Urinary bladder (tissue), 4 donors: ENCODE data around the gene TMEM175. TPM values are rescaled to one million over a fixed set of nuclear protein-coding genes. Genes with fewer than 3 reads are reported as not detected.
A peak's percentile ranks its signal among the peaks of the same experiment; 100 is the strongest.
"Not testable (repeated sequence)": the region's sequence is repeated elsewhere in the genome, so short reads cannot be mapped to it uniquely, and the experiment has no call there.

ENCODE experiments used
- DNase-seq: peaks from one replicate; pipeline ENCODE4 v3.0.0-alpha.2; 2015; ENCODE audit errors: extremely low spot score
- H3K27ac ChIP-seq: one replicate; pipeline ENCODE4 v1.5.1; 2013; ENCODE audit warnings: low read depth, mild to moderate bottlenecking, moderate library complexity
- H3K36me3 ChIP-seq: one replicate; pipeline ENCODE4 v1.6.1; 2013; ENCODE audit warnings: mild to moderate bottlenecking, moderate library complexity; ENCODE audit not compliant: insufficient read depth
- H3K4me1 ChIP-seq: one replicate; pipeline ENCODE4 v1.6.1; 2013; ENCODE audit warnings: mild to moderate bottlenecking, moderate library complexity; ENCODE audit not compliant: insufficient read depth
- H3K4me3 ChIP-seq: one replicate; pipeline ENCODE4 v1.5.1; 2013; ENCODE audit warnings: low read depth, low read length
- WGBS: extraction: QIAGEN DNeasy Blood & Tissue Kit; methylation state at CpG from one replicate; pipeline ENCODE4 v1.1.7; 2013; 5-methylcytosine and 5-hydroxymethylcytosine counted together
- polyA plus RNA-seq: library from polyadenylated mRNA; stranded (reverse); fragments of 200-250 nt; gene quantifications from one replicate; pipeline ENCODE4 v1.2.3, GENCODE V29; 2013
- total RNA-seq: library from RNA; depleted of rRNA; stranded (reverse); fragments of >200 nt; gene quantifications from one replicate; pipeline ENCODE4 v1.2.3, GENCODE V29; 2014
- donor health status: healthy with polysubstance abuse.
- donor health status: healthy.

Gene TMEM175
- total and polyA plus RNA-seq, 2 donors: 16.8 to 32.8 TPM

DNA sequence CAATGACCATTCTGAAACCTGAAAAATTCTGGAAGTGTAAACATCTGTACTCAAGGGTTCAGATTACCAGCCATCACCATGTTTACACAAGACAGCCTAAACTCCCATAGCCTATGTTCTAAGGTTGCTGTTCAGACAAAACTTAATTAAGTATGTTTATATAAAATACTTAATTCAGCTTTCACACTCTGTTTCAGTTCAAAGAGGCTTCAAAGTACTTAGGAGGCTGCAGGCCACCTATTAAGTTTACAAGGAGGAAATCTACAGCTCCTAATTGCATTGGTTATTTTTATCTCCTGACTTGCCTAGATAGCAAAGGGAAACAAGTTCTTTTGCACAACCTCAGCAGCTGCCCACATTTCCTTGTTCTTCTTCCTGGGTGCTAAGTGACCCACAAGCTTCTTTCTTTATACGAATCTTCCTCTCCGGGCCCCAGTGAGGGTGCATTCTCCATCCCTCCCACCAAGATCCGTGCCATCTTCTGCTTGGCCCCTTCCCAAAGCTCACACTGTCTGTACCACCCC is 2.2 kb upstream of the TMEM175 start:
- H3K27ac ChIP-seq: no peak overlapping the region
- peaks cover 4% of the 10 kb centered on the region for H3K4me1 ChIP-seq
- no peaks in the 10 kb centered on the region for H3K36me3 ChIP-seq
- 38% methylated on average over 3 of the region's 3 CpGs for WGBS
- DNase-seq: no peak
- H3K4me3 ChIP-seq: no peak overlapping the region

- Histone ChIP-seq H3K36me3 (no peaks in the 10 kb centered on the region), H3K4me1 (peaks cover 4% of the 10 kb centered on the region), H3K4me3 (peak overlapping the region; percentile 73), H3K27ac (no peak overlapping the region)
- WGBS: 47% methylated on average over 7 of the region's 7 CpGs
- DNase-seq: no peak
These were observed 1.4 kb upstream of the TMEM175 start for GRCh38 chr4:930827-931193.

- no peak for DNase-seq
- H3K4me3 ChIP-seq: peak overlapping the region; percentile 73
- H3K4me1 ChIP-seq: peaks cover 4% of the 10 kb centered on the region
- no peaks in the 10 kb centered on the region for H3K36me3 ChIP-seq
- H3K27ac ChIP-seq: peak overlapping the region; percentile 73
- WGBS: 3% methylated on average over 31 of the region's 31 CpGs
These were observed 883 bp upstream of the TMEM175 start for GRCh38 chr4:931194-931959.

- H3K27ac ChIP-seq: no peak overlapping the region
- peaks cover 4% of the 10 kb centered on the region for H3K4me1 ChIP-seq
- H3K36me3 ChIP-seq: no peaks in the 10 kb centered on the region
- 3% methylated on average over 11 of the region's 11 CpGs for WGBS
- DNase-seq: no peak
- peak overlapping the region; percentile 73 for H3K4me3 ChIP-seq
These were observed 432 bp downstream of the TMEM175 start for GRCh38 chr4:932713-933070.

GRCh38 chr4:939508-939907 is 7.2 kb downstream of the TMEM175 start:
- 83% methylated on average over 4 of the region's 4 CpGs for whole genome bisulfite sequencing
- not testable (repeated sequence) for DNase-seq, H3K4me1 ChIP-seq, H3K4me3 ChIP-seq, H3K36me3 ChIP-seq, H3K27ac ChIP-seq

- WGBS: 57% methylated on average over 28 of the region's 28 CpGs
- no peak for DNase-seq
- H3K27ac ChIP-seq: no peak overlapping the region
These were observed 13.2 kb downstream of the TMEM175 start for GRCh38 chr4:945274-946102.

GRCh38 chr4:946103-946450 is 13.8 kb downstream of the TMEM175 start:
- DNase-seq: no peak
- Histone ChIP-seq H3K4me1 (no peaks in the 10 kb centered on the region), H3K27ac (no peak overlapping the region), H3K4me3 (no peak overlapping the region), H3K36me3 (no peaks in the 10 kb centered on the region)
- 80% methylated on average over 9 of the region's 9 CpGs for WGBS

More at GRCh38 chr4:945274-946102, 13.2 kb downstream of the TMEM175 start:
- H3K4me3 ChIP-seq: no peak overlapping the region
- no peaks in the 10 kb centered on the region for H3K36me3 ChIP-seq
- H3K4me1 ChIP-seq: no peaks in the 10 kb centered on the region

DNA sequence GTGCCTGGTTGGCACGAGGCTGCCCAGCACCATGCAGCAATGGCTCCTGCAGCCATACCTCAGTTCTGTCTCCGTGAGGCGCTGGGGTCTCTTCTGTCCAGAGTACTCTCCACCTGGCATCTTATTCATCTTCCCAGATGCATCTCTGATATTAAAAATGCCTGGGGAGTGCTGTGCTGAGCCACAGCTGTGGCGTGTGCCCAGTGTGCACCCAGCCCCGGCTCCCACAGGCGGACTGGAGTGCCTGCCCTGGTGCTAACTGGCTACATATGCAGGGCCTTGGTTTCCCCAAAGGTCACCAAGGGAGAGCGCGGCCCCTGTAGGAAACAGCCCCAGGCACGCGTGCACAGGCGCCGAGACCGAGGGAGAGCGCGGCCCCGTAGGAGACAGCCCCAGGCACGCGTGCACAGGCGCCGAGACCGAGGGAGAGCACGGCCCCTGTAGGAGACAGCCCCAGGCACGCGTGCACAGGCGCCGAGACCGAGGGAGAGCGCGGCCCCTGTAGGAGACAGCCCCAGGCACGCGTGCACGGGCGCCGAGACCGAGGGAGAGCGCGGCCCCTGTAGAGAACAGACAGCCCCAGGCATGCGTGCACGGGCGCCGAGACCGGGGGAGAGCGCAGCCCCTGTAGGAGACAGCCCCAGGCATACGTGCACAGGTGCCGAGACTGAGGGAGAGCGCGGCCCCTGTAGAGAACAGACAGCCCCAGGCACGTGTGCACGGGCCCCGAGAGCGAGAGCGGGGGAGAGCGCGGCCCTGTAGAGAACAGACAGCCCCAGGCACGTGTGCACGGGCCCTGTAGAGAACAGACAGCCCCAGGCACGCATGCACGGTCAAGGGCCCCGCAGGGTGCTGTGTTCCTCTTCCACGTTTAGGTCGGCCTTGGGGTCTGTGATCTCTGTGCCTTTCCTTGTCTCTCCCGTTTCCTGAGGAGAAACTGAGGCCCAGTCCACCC is 14.5 kb downstream of the TMEM175 start:
- no peaks in the 10 kb centered on the region for H3K36me3 ChIP-seq
- DNase-seq: no peak
- H3K27ac ChIP-seq: no peak overlapping the region
- H3K4me3 ChIP-seq: no peak overlapping the region
- H3K4me1 ChIP-seq: no peaks in the 10 kb centered on the region
- WGBS: 66% methylated on average over 62 of the region's 62 CpGs

GRCh38 chr4:947491-947971 is 15.3 kb downstream of the TMEM175 start:
- 91% methylated on average over 19 of the region's 19 CpGs for WGBS
- no peak overlapping the region for H3K4me3 ChIP-seq
- no peak for DNase-seq
- H3K36me3 ChIP-seq: no peaks in the 10 kb centered on the region
- H3K27ac ChIP-seq: no peak overlapping the region
- H3K4me1 ChIP-seq: no peaks in the 10 kb centered on the region

GRCh38 chr4:948101-948935 is 16.1 kb downstream of the TMEM175 start:
- no peak overlapping the region for H3K27ac ChIP-seq
- no peak overlapping the region for H3K4me3 ChIP-seq
- no peak for DNase-seq
- WGBS: 76% methylated on average over 33 of the region's 33 CpGs
- no peaks in the 10 kb centered on the region for H3K4me1 ChIP-seq
- peaks cover 3% of the 10 kb centered on the region for H3K36me3 ChIP-seq

DNA sequence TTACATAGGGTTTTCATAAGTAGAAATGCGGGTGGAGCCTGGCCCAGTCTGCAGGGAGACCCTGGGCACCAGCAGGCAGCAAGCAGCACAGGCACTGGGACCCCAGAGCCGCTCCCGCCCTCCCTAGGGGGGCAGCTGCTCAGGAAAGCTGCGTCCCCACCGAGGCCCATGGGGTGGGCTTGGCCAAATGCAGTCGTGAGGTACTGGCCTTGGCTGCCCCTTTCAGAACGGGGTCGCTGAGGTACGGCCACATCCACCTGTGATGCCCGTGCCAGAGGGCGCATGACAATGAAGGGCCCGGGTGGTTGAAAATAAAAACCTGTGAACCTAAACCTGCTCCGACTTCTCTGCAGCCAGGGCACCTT is 16.7 kb downstream of the TMEM175 start:
- WGBS: 88% methylated on average over 13 of the region's 13 CpGs
- no peak overlapping the region for H3K27ac ChIP-seq
- H3K36me3 ChIP-seq: peaks cover 3% of the 10 kb centered on the region
- no peak overlapping the region for H3K4me3 ChIP-seq
- DNase-seq: no peak
- no peaks in the 10 kb centered on the region for H3K4me1 ChIP-seq

- peaks cover 3% of the 10 kb centered on the region for H3K36me3 ChIP-seq
- H3K4me1 ChIP-seq: no peaks in the 10 kb centered on the region
- DNase-seq: no peak
- no peak overlapping the region for H3K27ac ChIP-seq
- WGBS: 92% methylated on average over 20 of the region's 20 CpGs
- H3K4me3 ChIP-seq: no peak overlapping the region
These were observed 17.4 kb downstream of the TMEM175 start for GRCh38 chr4:949656-950055.
